KMS-11 (cell line): ENCODE data around the gene ERCC2.

Experiments used
- H2AFZ ChIP-seq: fragments of 200-600 bp; sonication (generic); 2 replicates; pipeline ENCODE4 v1.6.1; 2016; ENCODE audit warnings: antibody characterized with exemption, mixed run types, low read depth
- H3K27ac ChIP-seq: fragments of 200-600 bp; sonication (generic); 2 replicates; pipeline ENCODE4 v1.6.1; 2016; ENCODE audit warnings: mild to moderate bottlenecking, mixed run types
- H3K27me3 ChIP-seq: fragments of 200-600 bp; sonication (generic); 2 replicates; pipeline ENCODE4 v1.6.1; 2017; ENCODE audit warnings: mild to moderate bottlenecking, low read depth, mixed run types, moderate library complexity; ENCODE audit not compliant: insufficient read depth
- H3K36me3 ChIP-seq: fragments of 200-600 bp; sonication (generic); 2 replicates; pipeline ENCODE4 v1.6.1; 2017; ENCODE audit warnings: mild to moderate bottlenecking, mixed run types; ENCODE audit not compliant: insufficient read depth
- H3K4me1 ChIP-seq: fragments of 200-600 bp; sonication (generic); 2 replicates; pipeline ENCODE4 v1.6.1; 2016; ENCODE audit warnings: mild to moderate bottlenecking, low read depth, mixed run types; ENCODE audit not compliant: poor library complexity, severe bottlenecking
- H3K4me2 ChIP-seq: fragments of 200-600 bp; sonication (generic); 2 replicates; pipeline ENCODE4 v1.7.0; 2016; ENCODE audit warnings: mild to moderate bottlenecking, mixed run types
- H3K4me3 ChIP-seq: fragments of 200-600 bp; sonication (generic); IDR thresholded peaks from 2 replicates; pipeline ENCODE4 v1.6.1; 2017; ENCODE audit warnings: low read depth, low read length, mixed read lengths; ENCODE audit not compliant: insufficient read depth
- H3K79me2 ChIP-seq: fragments of 200-600 bp; sonication (generic); 2 replicates; pipeline ENCODE4 v1.6.1; 2016; ENCODE audit warnings: low read depth, mixed run types; ENCODE audit not compliant: insufficient read depth
- H3K9ac ChIP-seq: fragments of 200-600 bp; sonication (generic); 2 replicates; pipeline ENCODE4 v1.6.1; 2016; ENCODE audit warnings: mild to moderate bottlenecking, mixed run types
- H4K20me1 ChIP-seq: fragments of 200-600 bp; sonication (generic); 2 replicates; pipeline ENCODE4 v1.6.1; 2016; ENCODE audit warnings: mild to moderate bottlenecking, mixed run types; ENCODE audit not compliant: insufficient read depth
- TF ChIP-seq, protein P1 (sequence below): fragments of 200-600 bp; sonication (generic); conservative IDR thresholded peaks from 2 replicates; pipeline ENCODE4 v1.6.1; 2017; ENCODE audit warnings: low read depth, mild to moderate bottlenecking, antibody characterized with exemption, low read length, moderate library complexity, mixed read lengths

ERCC2 gene

GRCh38 chr19:45385392-45386221 is 15.2 kb upstream of the ERCC2 start:
- Histone ChIP-seq H2AFZ (no peak overlapping the region), H3K79me2 (no peaks in the 10 kb centered on the region), H3K4me2 (no peak overlapping the region), H3K9ac (no peak overlapping the region), H4K20me1 (no peaks in the 10 kb centered on the region), H3K4me3 (no peak overlapping the region), H3K36me3 (no peaks in the 10 kb centered on the region), H3K27ac (no peak overlapping the region), H3K27me3 (no peaks in the 10 kb centered on the region), H3K4me1 (no peaks in the 10 kb centered on the region)
- TF ChIP-seq, protein P1, sequence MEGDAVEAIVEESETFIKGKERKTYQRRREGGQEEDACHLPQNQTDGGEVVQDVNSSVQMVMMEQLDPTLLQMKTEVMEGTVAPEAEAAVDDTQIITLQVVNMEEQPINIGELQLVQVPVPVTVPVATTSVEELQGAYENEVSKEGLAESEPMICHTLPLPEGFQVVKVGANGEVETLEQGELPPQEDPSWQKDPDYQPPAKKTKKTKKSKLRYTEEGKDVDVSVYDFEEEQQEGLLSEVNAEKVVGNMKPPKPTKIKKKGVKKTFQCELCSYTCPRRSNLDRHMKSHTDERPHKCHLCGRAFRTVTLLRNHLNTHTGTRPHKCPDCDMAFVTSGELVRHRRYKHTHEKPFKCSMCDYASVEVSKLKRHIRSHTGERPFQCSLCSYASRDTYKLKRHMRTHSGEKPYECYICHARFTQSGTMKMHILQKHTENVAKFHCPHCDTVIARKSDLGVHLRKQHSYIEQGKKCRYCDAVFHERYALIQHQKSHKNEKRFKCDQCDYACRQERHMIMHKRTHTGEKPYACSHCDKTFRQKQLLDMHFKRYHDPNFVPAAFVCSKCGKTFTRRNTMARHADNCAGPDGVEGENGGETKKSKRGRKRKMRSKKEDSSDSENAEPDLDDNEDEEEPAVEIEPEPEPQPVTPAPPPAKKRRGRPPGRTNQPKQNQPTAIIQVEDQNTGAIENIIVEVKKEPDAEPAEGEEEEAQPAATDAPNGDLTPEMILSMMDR: no peak

GRCh38 chr19:45382426-45382825 is 12.1 kb upstream of the ERCC2 start:
- H3K27ac ChIP-seq: no peak overlapping the region
- no peak overlapping the region for H3K4me2 ChIP-seq
- H3K4me1 ChIP-seq: no peaks in the 10 kb centered on the region
- TF ChIP-seq, protein P1: no peak
- H4K20me1 ChIP-seq: no peaks in the 10 kb centered on the region
- H2AFZ ChIP-seq: no peak overlapping the region
- H3K27me3 ChIP-seq: no peaks in the 10 kb centered on the region
- no peaks in the 10 kb centered on the region for H3K36me3 ChIP-seq
- no peaks in the 10 kb centered on the region for H3K79me2 ChIP-seq
- H3K4me3 ChIP-seq: no peak overlapping the region
- H3K9ac ChIP-seq: no peak overlapping the region

GRCh38 chr19:45380107-45380506 is 9.7 kb upstream of the ERCC2 start:
- H3K27me3 ChIP-seq: no peaks in the 10 kb centered on the region
- H3K4me3 ChIP-seq: no peak overlapping the region
- H4K20me1 ChIP-seq: no peaks in the 10 kb centered on the region
- no peaks in the 10 kb centered on the region for H3K36me3 ChIP-seq
- H3K9ac ChIP-seq: no peak overlapping the region
- H3K79me2 ChIP-seq: no peaks in the 10 kb centered on the region
- no peak overlapping the region for H3K27ac ChIP-seq
- H2AFZ ChIP-seq: no peak overlapping the region
- H3K4me1 ChIP-seq: peaks cover 5% of the 10 kb centered on the region
- TF ChIP-seq, protein P1: no peak
- no peak overlapping the region for H3K4me2 ChIP-seq

DNA sequence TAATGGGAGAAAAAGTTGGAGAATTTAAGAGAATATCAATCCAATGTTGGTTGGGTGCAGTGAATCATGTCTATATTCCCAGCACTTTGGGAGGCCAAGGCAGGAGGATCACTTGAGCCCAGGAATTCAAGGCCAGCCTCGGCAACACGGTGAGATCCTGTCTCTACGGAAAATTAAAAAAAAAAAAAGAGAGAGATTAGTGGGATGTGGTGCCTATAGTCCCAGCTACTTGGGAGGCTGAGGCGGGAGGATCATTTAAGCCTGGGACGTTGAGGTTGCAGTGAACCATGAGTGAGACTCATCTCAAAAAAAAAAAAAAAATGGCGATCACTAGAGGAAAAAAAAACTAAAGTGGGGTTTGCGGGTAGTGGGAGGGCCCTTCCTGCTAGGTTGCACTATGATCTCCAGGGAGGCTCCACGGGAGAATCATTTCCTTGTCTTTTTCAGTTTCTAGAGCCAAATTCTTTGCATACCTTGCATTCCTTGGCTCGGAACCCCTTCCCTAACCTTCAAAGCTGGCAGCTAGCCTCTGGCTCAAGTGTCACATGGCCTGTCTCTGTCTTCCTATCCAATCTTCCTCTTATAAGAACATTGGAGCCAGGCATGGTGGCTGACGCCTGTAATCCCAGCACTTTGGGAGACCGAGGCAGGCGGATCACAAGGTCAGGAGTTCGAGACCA is 5.8 kb upstream of the ERCC2 start:
- Histone ChIP-seq H3K27me3 (no peaks in the 10 kb centered on the region), H3K36me3 (no peaks in the 10 kb centered on the region), H3K27ac (no peak overlapping the region), H2AFZ (no peak overlapping the region), H4K20me1 (no peaks in the 10 kb centered on the region), H3K4me1 (peaks cover 8% of the 10 kb centered on the region), H3K4me2 (no peak overlapping the region), H3K79me2 (no peaks in the 10 kb centered on the region), H3K4me3 (no peak overlapping the region), H3K9ac (no peak overlapping the region)
- TF ChIP-seq, protein P1: no peak
